HG03175 (cell line): ENCODE data around the gene KCTD3.
A peak's percentile ranks its signal among the peaks of the same experiment; 100 is the strongest.

Source experiments
- ATAC-seq: cut with Tn5 transposase; IDR thresholded peaks from one replicate; pipeline ENCODE4 v1.9.1; 2021; ENCODE audit warnings: mild to moderate bottlenecking, moderate library complexity; ENCODE audit not compliant: unreplicated experiment

Gene KCTD3

DNA sequence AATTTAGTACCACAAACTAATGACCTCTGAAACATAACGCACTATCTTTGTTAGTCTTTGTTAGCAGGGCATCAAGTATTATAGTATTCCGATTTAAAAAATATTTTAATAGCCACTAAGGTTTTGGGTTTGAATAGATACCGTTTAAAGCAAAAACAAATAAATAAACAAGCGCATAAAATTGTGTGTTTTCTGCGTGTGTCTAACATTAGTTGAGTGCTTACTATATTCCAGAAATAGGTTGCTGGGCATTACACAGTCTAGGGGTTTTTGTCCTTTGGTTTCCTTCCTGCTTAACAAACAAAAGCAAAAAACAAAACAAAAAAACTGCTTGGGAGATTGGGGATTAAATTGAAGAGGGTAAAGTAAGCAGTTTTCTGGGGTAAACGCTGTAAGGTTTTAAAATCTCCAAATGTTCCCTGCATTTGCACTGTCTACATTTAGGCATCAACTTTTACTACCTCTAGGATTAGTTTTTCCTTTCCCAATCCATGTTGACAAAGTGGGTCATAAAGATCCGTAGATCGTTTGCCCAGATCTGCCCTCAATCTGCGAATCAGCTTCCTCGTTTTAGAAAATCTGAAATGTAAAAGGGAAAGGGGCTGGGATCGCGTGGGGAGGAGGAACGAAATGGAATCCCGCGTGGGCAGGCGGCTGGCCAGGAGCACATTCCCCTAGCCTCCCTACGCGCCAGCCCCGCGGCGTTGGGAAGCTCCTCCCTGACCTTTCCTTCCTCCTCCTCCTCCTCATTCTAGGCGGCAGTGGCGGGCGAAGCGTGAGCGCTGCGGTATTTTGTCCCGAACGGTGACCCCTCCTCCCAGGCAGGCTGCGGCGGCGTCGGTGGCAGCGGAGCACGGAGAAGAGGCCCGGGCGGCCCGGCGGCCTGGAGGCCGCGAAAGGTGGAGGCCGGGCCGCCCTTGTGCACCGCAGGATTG, at the start of gene KCTD3:
TSS of gene KCTD3 (plus strand) at position 749 of the 935 bp plus-strand sequence. CDS start 382 bp downstream, outside the sequence.
- peak; percentile 65 for ATAC-seq

DNA sequence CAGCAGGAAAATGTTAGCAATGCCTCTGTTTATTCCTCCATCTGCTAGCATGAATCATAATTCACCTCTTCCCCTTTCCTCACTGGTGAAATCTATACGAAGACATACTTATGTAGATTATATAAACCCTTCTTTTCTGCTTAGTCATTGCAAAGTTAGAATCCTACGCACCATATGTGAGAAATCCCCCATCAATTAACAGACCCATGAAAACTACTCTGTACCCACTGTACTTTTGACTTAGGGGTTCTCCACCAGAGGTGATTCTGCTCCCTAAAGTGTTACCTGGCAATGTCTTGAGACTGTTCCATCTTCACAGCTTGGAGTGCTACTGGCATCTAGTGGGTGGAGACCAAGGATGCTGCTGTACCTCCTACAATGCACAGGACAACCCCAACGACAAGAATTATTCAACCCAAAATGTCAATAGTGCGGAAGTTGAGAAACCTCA, 49.6 kb upstream of the KCTD3 start:
- ATAC-seq: no peak

DNA sequence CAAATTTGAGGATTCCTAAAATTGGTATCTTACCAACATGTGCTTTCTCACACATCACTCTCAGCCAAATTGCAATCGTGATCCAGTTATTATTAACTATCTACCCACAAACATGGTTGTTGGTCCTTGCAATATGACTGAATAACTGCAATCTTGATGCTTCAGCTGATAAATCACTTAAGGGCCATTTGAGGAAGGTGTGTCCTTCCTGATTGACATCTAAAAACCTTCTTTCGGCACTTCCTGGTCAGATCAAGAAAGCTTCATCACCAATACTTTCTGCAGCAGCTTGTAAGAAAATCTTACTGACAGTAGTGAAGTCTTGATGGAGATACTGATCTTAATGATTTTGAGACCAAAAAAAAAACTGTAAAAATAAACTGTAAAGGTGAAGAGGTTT, 48.5 kb upstream of the KCTD3 start:
- ATAC-seq: no peak

DNA sequence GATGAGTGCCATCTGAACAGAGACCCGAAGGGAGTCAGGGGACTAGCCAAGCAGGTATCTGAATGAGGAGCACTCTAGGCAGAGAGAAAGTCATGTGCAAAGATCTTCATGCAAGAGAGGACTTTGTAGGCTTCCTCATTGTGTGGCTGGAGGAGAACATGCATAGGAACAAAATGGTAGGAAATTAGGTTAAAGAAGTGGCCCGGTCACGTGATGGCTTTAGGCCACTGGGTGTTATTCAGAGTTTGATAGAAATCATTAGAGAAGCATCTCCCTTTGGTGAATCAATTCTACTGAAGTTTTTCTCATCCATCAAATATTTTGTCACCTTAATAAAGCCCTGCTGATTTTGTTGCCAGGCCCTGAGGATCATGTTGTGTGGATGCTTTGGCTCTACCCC, 45.8 kb upstream of the KCTD3 start:
- no peak for ATAC-seq

DNA sequence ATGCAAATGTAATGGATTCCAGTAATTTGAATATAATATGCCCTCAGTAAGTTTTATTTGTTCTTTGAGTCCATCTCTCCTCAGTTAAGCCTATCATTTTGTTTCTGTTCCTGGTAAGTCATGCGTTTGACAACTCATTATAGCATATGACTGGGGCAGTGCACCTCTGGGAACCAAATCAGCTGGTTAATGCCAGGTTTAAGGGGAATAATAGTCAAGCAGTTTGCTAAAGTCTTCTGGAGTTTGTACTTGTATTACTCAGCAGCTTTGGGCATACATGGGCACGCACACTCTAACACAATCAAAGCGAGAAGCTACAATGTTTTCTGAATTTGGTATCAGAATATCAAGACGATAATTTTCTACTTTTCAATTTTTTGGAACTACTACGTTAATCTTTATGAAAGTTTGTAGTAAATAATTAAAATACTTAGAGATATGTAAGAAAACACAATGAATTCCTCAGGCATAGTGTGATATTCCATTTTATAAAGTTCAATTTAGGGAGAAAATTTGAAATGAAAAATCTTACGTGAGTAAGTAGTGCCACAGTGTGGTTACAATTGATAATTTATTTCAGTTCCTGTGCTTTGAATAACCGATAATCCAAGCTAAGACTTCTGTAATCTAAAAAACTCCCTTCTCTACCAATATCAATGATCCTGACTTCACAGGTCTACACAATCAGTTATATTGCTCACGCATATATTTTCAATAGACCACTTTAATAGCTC, 43.8 kb upstream of the KCTD3 start:
- ATAC-seq: no peak

DNA sequence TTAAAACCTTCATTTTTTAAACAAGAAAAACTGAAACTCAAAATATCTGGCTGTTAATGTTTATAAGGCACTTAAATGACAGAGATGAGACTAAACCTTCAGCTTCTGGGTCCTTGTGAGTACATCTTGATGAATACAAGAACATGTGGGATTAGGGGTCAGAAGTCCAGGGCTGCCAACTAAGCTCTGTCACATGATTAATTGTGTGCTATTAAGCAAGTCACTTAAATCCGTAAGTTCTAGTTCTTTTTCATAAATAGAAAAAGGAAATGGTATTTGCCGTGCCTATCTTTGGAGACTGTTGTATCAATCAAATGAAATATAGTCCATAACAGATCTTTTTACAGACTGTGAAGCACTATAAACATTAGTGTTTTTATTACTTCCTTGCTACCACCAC, 43.2 kb upstream of the KCTD3 start:
- ATAC-seq: no peak

DNA sequence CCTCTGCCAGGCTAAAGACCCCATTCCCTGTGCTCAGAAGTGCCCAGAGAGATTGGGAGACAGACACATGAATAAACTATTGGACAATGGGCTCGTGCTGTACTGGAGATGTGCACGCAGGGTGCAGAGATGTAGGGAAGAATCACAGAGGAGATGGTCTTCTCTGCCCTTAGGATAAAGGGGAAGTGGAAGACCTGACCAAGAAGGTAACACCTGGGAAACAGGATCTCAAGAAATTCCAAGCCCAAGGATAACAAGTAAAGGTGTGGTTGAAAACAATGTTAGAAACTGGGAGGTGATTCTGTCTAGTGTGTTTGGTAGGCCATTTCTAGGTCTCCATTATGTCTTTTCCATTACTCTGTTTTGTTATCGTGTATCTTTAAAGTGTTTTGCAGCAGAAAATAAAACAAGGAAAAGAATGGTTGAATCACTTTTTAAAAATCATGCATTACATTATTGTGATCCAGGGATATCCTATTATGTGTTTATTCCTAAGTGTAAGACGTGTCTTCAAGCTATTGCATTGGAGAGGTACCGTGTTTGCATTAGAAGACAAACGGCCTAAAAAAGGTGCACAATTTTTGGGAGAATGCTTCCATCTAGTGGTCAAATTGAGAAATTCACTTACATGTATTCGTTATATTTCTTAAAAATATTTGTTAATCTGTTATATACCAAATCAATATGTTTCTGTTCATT, 40.8 kb upstream of the KCTD3 start:
- peak; percentile 51 for ATAC-seq

DNA sequence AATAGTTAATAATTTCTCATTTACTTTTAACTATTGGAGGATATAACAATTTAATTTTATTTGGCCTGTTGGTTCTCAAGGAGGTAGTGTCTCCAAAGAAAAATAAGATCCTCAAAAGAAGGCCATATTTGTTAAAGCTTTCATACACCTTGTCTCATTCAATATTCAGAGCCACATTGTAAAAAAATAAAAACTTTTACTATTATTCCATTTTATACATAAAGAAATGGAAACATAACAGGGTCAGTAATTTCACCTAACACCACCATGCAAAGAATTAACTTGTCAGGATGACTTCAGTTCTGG, 40.3 kb upstream of the KCTD3 start:
- ATAC-seq: no peak

DNA sequence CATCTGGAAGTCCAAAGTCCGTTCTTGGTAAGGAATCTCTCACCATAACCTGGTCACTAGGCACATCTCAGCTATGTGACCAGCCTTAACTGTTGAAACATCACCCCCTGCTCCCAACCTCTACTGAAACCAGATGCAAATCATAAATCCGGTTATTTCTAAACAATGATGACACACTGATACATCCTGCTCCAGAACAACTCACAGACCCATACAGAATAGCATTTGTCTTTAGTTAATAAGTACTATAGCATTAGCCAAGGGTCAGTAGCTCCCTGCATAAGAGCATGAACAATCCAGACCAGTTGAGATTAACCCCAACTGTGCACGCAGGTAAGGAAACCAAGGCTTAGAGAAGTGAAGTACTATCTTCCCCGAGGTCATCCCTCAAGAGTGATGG, 38.0 kb upstream of the KCTD3 start:
- ATAC-seq: peak; percentile 70

DNA sequence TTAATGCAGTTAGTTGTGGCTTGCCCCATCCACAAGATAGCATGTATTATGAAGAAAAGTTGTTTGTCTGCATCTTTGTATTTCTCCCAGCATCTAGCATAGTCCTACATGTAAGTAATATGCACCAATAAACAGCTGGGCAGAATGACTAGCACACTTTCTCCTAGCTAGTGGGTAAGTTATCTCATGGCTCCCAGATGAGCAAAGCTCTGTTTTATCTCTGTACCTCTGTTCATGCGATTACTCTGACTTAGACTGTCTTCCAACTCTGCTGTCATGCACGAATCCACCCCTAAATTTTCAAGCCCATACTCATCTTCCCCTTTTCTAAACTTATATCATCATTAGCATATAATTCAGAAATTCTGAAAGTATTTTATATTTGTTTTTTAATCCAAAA, 37.5 kb upstream of the KCTD3 start:
- ATAC-seq: no peak

DNA sequence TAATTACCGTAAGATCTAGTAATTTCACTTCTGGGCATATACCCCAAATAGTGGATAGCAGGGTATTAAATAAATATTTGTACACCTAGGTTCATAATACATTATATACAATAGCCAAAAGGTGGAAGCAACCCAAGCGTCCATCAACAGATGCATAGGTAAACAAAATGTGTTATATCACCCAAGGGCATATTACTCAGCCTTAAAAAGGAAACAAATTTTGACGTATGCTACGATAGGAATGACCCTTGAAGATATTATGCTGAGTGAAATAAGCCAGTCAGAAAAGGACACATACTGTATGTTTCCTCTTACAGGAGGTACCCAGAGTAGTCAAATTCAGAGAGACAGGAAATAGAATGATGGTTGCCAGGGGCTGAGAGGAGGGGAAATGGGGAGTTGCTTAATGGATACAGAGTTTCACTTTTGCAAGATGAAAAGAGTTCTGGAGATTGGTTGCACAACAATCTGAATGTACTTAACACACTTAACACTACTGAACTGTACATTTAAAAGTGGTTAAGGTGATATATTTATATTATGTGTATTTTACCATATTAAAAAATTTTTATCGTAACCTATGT, 36.6 kb upstream of the KCTD3 start:
- no peak for ATAC-seq

DNA sequence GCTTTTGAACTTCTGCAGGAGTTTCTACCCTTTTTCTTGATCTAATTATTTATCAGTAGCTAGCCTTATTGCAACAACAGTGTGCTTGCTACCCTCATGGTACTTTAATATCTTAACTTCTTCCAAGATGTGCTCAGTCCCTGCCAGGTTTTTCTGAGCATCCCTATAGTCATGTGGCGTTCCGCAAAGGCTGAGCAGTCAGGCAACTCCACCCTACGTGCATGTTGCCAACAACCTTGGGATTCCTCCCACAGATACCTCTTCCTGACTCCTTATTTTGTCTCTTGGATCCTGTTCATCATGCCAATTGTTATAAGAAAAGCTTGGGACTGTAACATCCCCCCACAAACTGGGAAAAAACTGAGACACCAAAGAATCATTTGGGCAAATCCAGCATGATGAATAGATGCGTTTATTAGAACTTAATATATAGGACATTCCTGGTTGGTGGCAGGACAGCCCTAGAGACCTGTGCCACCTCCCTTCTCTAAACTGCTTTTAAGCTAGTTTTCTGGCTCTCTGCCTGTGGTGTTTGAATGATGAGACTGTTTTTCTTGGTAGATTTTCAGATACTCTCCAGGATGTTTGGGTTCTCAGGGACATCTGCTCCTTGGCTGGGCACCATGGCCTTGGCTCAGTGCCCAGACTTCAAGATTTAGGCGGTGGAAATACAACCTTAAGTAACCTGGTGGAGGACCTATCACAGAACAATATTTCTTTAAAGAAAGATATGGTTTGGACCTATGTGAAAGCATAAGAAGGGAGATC, 27.1 kb upstream of the KCTD3 start:
- no peak for ATAC-seq

DNA sequence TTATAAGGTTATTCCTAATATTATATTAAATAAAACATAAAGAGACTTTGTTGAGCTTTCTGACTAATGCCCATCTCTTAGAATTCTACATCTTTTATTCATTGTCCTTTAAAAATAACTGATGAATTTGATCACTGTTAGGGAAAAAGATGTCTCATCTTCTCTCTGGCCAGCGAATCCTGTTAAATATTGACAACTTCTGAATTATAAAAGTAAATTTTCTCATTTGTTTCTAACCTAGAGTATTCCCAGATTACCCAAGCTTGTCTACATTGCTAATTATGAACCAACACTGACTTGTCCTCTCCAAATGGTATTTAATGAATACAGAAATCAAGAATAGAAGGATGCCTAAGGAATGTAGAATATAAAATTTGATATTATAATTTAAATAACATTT, 24.8 kb upstream of the KCTD3 start:
- no peak for ATAC-seq

DNA sequence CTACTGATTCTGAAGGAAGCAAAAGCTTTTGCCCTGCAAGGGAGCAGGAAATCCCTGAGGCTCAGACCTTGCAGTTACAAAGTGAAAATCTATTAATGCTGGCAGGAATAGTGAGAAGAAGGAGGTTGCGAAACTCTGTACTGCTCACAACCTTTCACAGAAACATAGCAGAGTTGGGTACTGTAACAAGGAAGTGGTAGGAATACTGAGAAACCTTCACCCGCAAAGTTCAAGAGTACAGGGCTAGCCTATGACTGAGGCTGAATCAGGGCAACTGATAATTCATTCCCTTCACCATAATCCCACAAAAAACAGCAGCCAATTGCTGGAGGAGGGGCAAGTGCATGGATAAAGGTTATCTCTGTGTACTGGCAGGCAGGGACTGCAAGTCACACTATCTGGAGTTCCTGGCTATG, 23.9 kb upstream of the KCTD3 start:
- ATAC-seq: peak; percentile 94

DNA sequence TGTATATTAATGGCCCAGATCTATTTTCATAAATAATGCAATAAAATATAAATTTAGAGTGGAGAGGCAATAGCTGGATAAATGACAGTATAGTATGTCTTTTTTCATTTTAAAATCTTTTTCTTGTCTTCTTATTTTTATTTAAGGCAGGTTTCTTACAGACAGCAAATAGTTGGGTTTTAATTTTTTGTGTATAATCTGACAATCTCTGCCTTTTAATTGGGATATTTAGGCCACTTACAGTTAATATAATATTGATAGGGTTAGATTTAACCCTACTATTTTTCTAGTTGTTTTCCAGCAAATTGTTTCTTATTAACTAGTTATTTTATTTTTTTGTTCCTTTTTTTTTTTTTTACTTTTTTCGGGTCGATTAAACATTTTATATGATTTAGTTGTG, 23.3 kb upstream of the KCTD3 start:
- ATAC-seq: no peak

DNA sequence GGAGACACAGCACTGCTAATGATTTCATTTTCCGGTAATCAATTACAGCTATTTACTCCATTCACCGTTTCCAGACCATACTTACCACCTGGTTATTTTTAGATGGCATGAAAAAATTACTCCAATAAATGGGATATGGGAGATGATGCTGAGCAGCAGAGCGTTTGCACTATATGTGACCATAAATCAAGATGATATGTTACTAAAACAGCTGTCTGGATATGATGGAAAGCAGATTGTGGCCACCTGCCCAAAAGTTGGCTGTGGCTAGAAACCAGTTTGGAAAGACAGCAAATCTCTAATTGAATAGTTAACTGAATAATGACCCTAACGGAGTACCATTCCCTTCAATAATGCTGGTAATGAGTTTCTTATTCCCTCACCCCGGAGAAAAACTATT, 22.5 kb upstream of the KCTD3 start:
- ATAC-seq: no peak

DNA sequence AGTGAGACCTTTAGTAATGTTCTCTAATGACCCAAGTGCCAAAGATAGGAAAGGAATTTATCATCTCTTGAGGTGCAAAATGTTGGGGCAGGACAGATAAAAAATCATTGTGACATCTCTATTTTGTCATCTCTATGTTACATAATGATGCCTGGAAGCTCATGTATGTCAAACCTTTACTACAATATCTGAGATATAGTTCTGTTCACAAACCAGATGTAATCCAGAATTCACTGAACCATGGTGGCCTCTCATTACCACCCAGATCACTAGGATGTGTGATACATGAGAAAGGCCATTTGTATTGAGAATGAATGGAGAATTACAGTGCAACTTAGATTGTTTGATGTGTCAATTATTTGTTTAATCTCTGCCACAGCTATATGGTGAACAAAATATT, 22.0 kb upstream of the KCTD3 start:
- no peak for ATAC-seq

DNA sequence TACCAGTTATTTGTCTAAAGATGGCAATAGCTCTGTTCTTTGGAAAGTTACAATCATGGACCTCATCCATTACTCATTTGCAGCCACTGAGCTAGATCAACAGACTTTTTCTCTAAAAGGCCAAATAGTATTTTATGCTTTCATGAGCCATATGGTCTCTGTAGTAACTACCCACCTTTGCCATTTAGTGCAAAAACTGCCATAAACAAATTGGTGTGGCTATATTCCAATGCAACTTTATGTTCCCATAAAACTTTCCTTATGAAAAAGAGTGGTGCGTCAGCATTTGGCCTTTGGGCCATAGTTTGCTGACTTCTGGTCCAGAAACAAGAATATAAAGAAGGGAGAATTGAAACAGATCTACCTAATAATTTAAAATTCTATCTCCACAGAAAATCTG, 20.1 kb upstream of the KCTD3 start:
- ATAC-seq: no peak

DNA sequence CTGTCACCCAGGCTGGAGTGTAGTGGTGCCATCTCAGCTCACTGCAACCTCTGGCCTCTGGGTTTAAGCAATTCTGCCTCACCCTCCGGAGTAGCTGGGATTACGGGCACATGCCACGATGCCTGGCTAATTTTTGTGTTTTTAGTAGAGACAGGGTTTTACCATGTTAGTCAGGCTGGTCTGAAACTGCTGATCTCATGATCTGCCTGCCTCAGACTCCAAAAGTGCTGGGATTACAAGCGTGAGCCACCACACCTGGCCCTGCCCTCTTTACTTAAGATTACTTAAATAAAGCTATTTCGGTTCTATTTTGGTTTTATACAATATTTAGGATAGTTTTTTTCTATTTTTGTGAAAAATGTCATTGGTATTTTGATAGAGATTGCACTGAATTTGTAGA, 15.3 kb upstream of the KCTD3 start:
- ATAC-seq: no peak

DNA sequence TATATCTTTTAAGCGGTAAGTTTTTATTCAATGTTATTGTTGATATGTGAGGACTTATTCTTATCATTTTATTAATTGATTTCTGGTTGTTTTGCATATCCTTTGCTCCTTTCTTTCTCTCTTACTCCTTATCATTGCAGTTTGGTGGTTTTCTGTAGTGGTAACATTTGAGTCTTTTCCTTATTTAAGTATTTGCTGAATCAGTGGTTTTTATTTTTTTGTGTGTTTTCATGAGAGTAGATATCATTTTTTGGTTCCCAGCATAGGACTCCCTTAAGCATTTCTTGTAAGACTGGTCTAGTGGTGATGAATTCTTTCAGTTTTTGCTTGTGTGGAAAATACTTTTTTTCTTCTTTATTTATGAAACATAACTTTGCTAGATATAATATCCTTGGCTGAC, 12.2 kb upstream of the KCTD3 start:
- ATAC-seq: no peak

DNA sequence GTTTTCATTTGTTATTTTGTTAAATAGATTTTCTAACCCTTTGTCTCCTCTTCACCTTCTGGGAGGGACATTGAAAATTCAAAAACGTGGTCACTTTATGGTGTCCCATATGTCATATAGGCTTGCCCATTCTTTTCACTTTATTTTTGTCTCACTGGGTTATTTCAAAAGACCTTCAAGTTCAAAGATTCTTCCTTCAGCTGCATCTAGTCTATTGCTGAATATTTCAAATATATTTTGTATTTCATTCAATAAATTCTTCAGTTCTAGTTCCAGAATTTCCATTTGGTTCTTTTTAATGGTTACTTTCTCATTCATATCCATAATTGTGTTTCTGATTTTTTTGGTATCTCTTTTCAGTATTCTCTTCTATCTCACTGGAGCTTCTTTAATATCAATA, 11.6 kb upstream of the KCTD3 start:
- ATAC-seq: no peak
